ENCODE measurements around the gene CALB2. TPM values are rescaled to one million over a fixed set of nuclear protein-coding genes. Genes with fewer than 3 reads are reported as not detected.

Gene CALB2
- total RNA-seq (2022; extraction: Qiagen RNA extraction; ENCODE audit: low read depth) = 6.7 to 9.8 TPM (median 7.3 TPM) in 5 replicates

GRCh38 chr16:71358464-71358998, at the start of gene CALB2:
TSS of gene CALB2 (plus strand) at chr16:71358723. CDS start at chr16:71358793, 70 bp downstream.

Other genes with a start within 250 kb of the CALB2 start
- gene HYDIN, start 128.0 kb upstream of the CALB2 start, total RNA-seq (2022; extraction: Qiagen RNA extraction; ENCODE audit: low read depth) = 0.23 to 0.47 TPM (median 0.36 TPM) in 5 replicates
- gene CMTR2, start 69.3 kb upstream of the CALB2 start, total RNA-seq (2022; extraction: Qiagen RNA extraction; ENCODE audit: low read depth) = 5.2 to 14.7 TPM (median 13.6 TPM) in 5 replicates
- not detected in 5 replicates for gene TLE7, start 83.3 kb downstream of the CALB2 start, total RNA-seq (2022; extraction: Qiagen RNA extraction; ENCODE audit: low read depth)
- 4.5 to 8.2 TPM (median 5.1 TPM) in 5 replicates for gene ZNF23, start 103.5 kb downstream of the CALB2 start, total RNA-seq (2022; extraction: Qiagen RNA extraction; ENCODE audit: low read depth)
- gene ZNF19, start 130.6 kb downstream of the CALB2 start, total RNA-seq (2022; extraction: Qiagen RNA extraction; ENCODE audit: low read depth) = 1.6 to 3.9 TPM (median 1.8 TPM) in 5 replicates
- gene CHST4, start 167.7 kb downstream of the CALB2 start, total RNA-seq (2022; extraction: Qiagen RNA extraction; ENCODE audit: low read depth) = 0.05 to 0.08 TPM in 2 of 5 replicates, not detected in the others
- gene TAT, start 218.4 kb downstream of the CALB2 start, total RNA-seq (2022; extraction: Qiagen RNA extraction; ENCODE audit: low read depth) = 0.03 to 0.06 TPM in 2 of 5 replicates, not detected in the others